GM21825 (cell line): ENCODE results near the gene SCTR.
"Not testable (repeated sequence)": the region's sequence is repeated elsewhere in the genome, so short reads cannot be mapped to it uniquely, and the experiment has no call there.

ENCODE experiments used
- ATAC-seq: cut with Tn5 transposase; IDR thresholded peaks from one replicate; pipeline ENCODE4 v1.9.1; 2021; ENCODE audit warnings: mild to moderate bottlenecking, moderate library complexity; ENCODE audit not compliant: unreplicated experiment

The SCTR gene

GRCh38 chr2:119417908-119418307 lies 106.4 kb downstream of the SCTR start:
- ATAC-seq: no peak

GRCh38 chr2:119416299-119416923 lies 107.9 kb downstream of the SCTR start:
- no peak for ATAC-seq

DNA sequence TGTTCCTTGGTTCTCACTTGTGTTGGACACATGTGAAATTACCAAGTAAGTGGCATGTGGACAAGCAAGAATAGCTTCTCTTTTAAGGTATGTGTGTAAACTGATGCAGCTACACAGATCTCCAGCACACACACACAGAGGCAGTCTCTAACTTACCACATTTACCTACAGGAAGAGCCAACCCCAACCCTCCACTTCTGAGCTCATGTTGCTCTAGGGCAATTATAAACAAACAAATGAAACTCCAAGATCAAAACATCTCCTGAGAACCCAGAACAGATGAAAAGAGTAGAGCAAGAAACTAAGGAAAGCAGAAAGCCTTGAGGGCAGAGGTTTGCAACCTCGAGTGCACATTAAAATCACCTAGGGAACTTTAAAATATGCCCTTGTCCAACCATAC lies 108.7 kb downstream of the SCTR start:
- no peak for ATAC-seq

DNA sequence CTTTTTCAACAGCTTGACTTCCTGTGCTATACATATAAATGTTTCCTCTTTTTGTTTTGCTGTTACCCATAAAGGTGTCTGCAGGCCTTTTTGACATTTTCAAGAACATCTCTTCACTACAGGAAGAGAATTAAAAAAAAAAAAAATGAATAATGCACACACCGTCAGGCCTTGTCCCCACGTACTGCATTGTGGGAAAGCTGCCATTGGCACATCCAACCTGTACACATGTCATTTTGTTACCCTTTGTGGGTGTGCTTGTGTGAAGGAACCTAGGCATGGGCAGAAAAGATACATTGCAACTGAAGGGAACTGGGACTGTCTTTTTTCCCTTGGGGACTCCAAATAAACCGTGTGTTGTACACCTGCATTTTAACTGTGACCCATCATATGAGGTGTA lies 109.4 kb downstream of the SCTR start:
- no peak for ATAC-seq

DNA sequence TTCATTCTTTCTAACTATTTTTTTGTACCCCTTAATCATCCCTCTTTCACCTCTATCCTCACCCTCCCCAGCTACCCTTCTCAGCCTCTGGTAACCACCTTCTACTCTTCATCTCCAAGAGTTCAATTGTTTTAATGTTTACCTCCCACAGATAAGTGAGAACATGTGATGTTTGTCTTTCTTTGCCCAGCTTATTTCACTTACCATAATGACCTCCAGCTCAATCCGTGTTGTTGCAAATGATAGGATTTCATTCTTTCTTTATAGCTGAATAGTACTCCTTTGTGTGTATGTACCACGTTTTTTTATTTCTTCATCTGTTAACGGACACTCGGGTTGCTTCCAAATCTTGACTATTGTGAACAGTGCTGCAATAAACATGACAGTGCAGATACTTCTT lies 114.8 kb downstream of the SCTR start:
- no peak for ATAC-seq

DNA sequence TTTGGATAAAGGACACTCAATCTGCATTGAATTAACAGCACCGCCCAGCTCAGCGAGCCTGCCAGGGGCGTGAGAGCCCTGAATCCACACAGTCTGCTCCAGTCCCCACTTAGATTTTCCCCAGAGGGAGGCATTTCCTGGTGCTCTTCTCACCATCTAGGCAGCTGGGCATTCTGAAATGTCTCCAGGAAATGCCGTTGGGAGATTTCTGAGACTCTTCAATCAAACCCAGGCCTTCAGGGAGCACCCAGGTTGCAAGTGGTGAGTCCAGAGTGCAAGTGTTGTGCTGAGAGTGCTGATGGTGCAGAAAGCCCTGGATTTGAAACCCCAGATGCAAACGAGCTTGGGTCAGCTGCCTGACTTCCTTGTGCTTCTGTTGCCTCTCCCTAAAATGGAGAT lies 116.1 kb downstream of the SCTR start:
- no peak for ATAC-seq

GRCh38 chr2:119407430-119408220 lies 116.7 kb downstream of the SCTR start:
- ATAC-seq: no peak

- ATAC-seq: no peak
Observed at GRCh38 chr2:119405151-119405550, 119.1 kb downstream of the SCTR start.

DNA sequence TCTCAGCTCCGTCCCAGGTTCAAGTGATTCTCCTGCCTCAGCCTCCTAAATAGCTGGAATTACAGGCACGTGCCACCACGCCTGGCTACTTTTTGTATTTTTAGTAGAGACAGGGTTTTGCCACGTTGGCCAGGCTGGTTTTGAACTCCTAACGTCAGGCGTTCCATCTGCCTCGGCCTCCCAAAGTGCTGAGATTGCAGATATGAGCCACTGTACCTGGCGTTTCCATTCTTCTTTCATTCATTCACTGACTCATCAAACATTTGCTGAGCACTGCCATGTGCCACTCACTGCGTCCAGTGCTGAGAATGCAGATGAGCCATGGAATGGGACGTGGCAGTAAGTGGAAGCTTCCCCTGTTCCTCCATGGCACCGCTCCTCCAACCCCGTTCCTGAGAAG lies 120.7 kb downstream of the SCTR start:
- ATAC-seq: not testable (repeated sequence)

- ATAC-seq: no peak
Observed at GRCh38 chr2:119402645-119403560, 121.4 kb downstream of the SCTR start.

DNA sequence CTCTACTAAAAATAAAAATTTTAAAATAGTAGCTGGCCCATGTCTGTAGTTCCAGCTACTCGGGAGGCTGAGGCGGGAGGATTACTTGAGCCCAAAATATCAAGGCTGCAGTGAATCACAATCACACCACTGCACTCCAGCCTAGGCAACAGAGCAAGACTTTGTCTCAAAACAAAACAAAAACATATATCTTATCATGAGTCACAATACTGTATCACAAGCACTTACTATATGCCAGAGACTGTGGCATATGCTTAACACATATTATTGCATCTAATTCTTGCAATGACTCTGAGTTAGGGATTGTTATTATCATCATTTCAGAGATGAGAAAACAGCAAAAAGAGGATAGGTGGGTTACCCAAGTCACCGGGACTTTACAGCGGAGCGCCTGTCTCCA lies 122.2 kb downstream of the SCTR start:
- ATAC-seq: no peak

- no peak for ATAC-seq
Observed at GRCh38 chr2:119397196-119397595, 127.1 kb downstream of the SCTR start.

GRCh38 chr2:119393971-119394748 lies 130.1 kb downstream of the SCTR start:
- no peak for ATAC-seq
